Mesendoderm (in vitro differentiated cells): ENCODE measurements around the gene SENP3.

ENCODE experiments used
- DNase-seq: peaks from one replicate; pipeline ENCODE4 v3.0.0; 2013
- H2AK5ac ChIP-seq: 2 replicates; pipeline ENCODE4 v1.6.1; 2013; ENCODE audit warnings: low read length, inconsistent platforms
- H2BK120ac ChIP-seq: 2 replicates; pipeline ENCODE4 v1.6.1; 2013; ENCODE audit warnings: low read depth, mild to moderate bottlenecking, low read length, moderate library complexity, mixed read lengths
- H2BK15ac ChIP-seq: replicated peaks from 2 replicates; pipeline ENCODE4 v1.6.1; 2013; ENCODE audit warnings: low read depth, mild to moderate bottlenecking, moderate library complexity
- H2BK5ac ChIP-seq: 2 replicates; pipeline ENCODE4 v1.6.1; 2013; ENCODE audit warnings: low read length, inconsistent platforms
- H3K18ac ChIP-seq: 2 replicates; pipeline ENCODE4 v1.6.1; 2013; ENCODE audit warnings: mild to moderate bottlenecking, low read length, mixed read lengths
- H3K23ac ChIP-seq: one replicate; pipeline ENCODE4 v1.6.1; 2013; ENCODE audit warnings: low read length
- H3K27ac ChIP-seq: 2 replicates; pipeline ENCODE4 v1.5.1; 2013; ENCODE audit warnings: low read depth, mild to moderate bottlenecking, inconsistent platforms, low read length, moderate library complexity
- H3K27me3 ChIP-seq: 2 replicates; pipeline ENCODE4 v1.6.1; 2013; ENCODE audit warnings: low read length, control low read depth, mild to moderate bottlenecking, inconsistent platforms; ENCODE audit not compliant: insufficient read depth, poor library complexity
- H3K36me3 ChIP-seq: 2 replicates; pipeline ENCODE4 v1.6.1; 2013; ENCODE audit warnings: low read length, inconsistent platforms; ENCODE audit not compliant: control insufficient read depth, insufficient read depth
- H3K4ac ChIP-seq: one replicate; pipeline ENCODE4 v1.6.1; 2013; ENCODE audit warnings: low read depth, mild to moderate bottlenecking, low read length, moderate library complexity
- H3K4me1 ChIP-seq: 2 replicates; pipeline ENCODE4 v1.6.1; 2013; ENCODE audit warnings: low read depth, low read length, inconsistent platforms; ENCODE audit not compliant: control insufficient read depth
- H3K4me2 ChIP-seq: 2 replicates; pipeline ENCODE4 v1.6.1; 2013; ENCODE audit warnings: low read length
- H3K4me3 ChIP-seq: 2 replicates; pipeline ENCODE4 v1.5.1; 2013; ENCODE audit warnings: mild to moderate bottlenecking, low read length
- H3K56ac ChIP-seq: one replicate; pipeline ENCODE4 v1.6.1; 2013; ENCODE audit warnings: low read length
- H3K79me1 ChIP-seq: 2 replicates; pipeline ENCODE4 v1.6.1; 2013; ENCODE audit warnings: low read length, inconsistent platforms
- H3K79me2 ChIP-seq: 2 replicates; pipeline ENCODE4 v1.6.1; 2013; ENCODE audit warnings: mild to moderate bottlenecking, low read length; ENCODE audit not compliant: control insufficient read depth, insufficient read depth
- H3K9ac ChIP-seq: 2 replicates; pipeline ENCODE4 v1.6.1; 2013; ENCODE audit warnings: low read length, inconsistent platforms
- H4K5ac ChIP-seq: one replicate; pipeline ENCODE4 v1.6.1; 2013; ENCODE audit warnings: low read length
- H4K8ac ChIP-seq: one replicate; pipeline ENCODE4 v1.6.1; 2013; ENCODE audit warnings: low read depth, mild to moderate bottlenecking, control low read depth, low read length, moderate library complexity
- WGBS: extraction: QIAGEN DNeasy Blood & Tissue Kit; methylation state at CpG from one replicate; pipeline ENCODE4 v1.1.7; 2013; ENCODE audit warnings: low lambda C conversion rate, missing lambda C conversion rate; ENCODE audit not compliant: insufficient coverage; ENCODE audit errors: extremely low coverage; 5-methylcytosine and 5-hydroxymethylcytosine counted together

SENP3 gene

DNA sequence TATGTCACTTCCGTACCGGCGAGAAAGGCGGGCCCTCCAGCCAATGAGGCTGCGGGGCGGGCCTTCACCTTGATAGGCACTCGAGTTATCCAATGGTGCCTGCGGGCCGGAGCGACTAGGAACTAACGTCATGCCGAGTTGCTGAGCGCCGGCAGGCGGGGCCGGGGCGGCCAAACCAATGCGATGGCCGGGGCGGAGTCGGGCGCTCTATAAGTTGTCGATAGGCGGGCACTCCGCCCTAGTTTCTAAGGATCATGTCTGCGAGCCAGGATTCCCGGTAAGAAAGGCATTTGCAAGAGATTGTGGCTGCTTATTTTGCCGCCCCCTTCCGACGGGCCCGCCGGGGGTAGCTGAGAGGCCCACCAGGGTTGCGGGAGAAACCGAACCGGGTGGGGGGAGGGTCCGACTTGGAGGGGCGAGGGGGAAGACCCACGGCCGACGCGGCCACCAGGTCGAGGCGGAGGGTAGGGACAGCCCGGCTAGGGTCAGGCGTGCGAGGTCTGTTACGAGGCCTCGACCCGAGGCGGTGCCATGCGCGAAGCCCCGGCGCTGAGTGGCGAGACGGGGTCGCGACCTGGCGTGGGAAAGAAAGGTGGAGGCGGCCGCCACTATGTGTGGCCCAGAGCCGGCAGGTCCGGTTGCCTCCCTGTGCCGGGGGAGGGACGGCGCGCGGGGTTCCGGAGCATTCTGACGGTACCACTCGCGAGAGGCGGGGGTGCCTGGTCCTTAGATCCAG lies 11.0 kb downstream of the SENP3 start:
- Histone ChIP-seq H3K56ac (peak overlapping the region; percentile 100), H2BK120ac (no peak overlapping the region), H3K4ac (peak overlapping the region; percentile 99), H3K9ac (peak overlapping the region; percentile 99), H3K79me1 (peaks cover 16% of the 10 kb centered on the region), H4K8ac (peak overlapping the region; percentile 84), H3K23ac (peak overlapping the region; percentile 90), H3K4me3 (peak overlapping the region; percentile 93), H3K27ac (peak overlapping the region; percentile 88), H2BK5ac (peak overlapping the region; percentile 91), H2BK15ac (no peak overlapping the region), H3K4me1 (peaks cover 2% of the 10 kb centered on the region), H3K27me3 (no peaks in the 10 kb centered on the region), H3K4me2 (no peak overlapping the region), H3K36me3 (peaks cover 36% of the 10 kb centered on the region), H4K5ac (no peak overlapping the region), H2AK5ac (peak overlapping the region; percentile 84), H3K18ac (peak overlapping the region; percentile 91), H3K79me2 (peaks cover 39% of the 10 kb centered on the region)
- DNase-seq: peak; percentile 100
- no CpG with 5 or more reads among the region's 73 CpGs for WGBS

DNA sequence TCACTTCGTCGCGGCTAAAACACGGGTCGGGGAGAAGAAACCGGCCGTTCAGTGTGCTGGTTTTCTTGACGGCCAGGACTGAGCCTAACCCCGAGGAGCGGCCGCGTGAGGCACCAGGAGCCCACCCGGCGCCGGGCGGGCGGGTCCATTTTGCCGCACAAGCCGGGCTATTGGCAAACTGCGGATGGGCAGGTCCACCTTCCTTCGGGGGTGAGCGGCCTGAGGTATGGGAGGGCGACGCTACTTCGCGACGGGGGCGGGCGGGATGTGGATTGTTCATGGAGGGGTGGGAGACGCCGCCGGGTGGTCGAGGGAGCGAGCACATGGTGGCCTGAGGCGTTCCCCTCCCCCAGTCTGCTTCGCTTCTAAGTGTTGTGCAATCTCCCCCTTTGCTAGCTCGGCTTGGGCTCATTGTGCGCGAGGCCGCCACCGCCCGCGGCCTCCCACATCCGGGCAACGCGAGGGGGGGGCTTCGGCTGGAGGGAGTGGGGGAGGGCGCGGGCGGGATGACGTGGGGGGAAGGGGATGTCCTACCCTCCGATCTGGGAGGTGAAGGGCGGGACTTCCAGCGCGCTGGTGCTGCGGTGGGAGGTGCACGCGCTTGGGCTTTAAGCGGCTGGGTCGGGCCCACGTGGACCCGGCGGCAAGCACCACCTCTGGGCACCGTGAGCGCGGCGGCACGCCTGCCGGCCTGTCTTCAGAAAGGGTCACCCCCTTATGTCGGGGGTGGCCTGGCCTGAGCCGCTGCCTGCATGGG lies 11.8 kb downstream of the SENP3 start:
- H2BK120ac ChIP-seq: no peak overlapping the region
- peaks cover 39% of the 10 kb centered on the region for H3K79me2 ChIP-seq
- no peak overlapping the region for H4K5ac ChIP-seq
- H4K8ac ChIP-seq: peak overlapping the region; percentile 84
- H3K4me3 ChIP-seq: peak overlapping the region; percentile 93
- peak; percentile 97 for DNase-seq
- peak overlapping the region; percentile 23 for H3K4me2 ChIP-seq
- peak overlapping the region; percentile 84 for H2AK5ac ChIP-seq
- no CpG with 5 or more reads among the region's 71 CpGs for WGBS
- H2BK15ac ChIP-seq: no peak overlapping the region
- H2BK5ac ChIP-seq: peak overlapping the region; percentile 91
- peak overlapping the region; percentile 88 for H3K27ac ChIP-seq
- peak overlapping the region; percentile 99 for H3K9ac ChIP-seq
- H3K23ac ChIP-seq: peak overlapping the region; percentile 90
- peaks cover 2% of the 10 kb centered on the region for H3K4me1 ChIP-seq
- peaks cover 40% of the 10 kb centered on the region for H3K36me3 ChIP-seq
- H3K27me3 ChIP-seq: no peaks in the 10 kb centered on the region
- H3K79me1 ChIP-seq: peaks cover 16% of the 10 kb centered on the region
- peak overlapping the region; percentile 100 for H3K56ac ChIP-seq
- peak overlapping the region; percentile 91 for H3K18ac ChIP-seq
- peak overlapping the region; percentile 99 for H3K4ac ChIP-seq

- no CpG with 5 or more reads among the region's 15 CpGs for WGBS
- Histone ChIP-seq H3K56ac (peak overlapping the region; percentile 100), H3K9ac (peak overlapping the region; percentile 99), H4K8ac (no peak overlapping the region), H3K4me2 (peak overlapping the region; percentile 23), H3K27me3 (no peaks in the 10 kb centered on the region), H2BK120ac (no peak overlapping the region), H4K5ac (no peak overlapping the region), H3K4me1 (peaks cover 2% of the 10 kb centered on the region), H2AK5ac (no peak overlapping the region), H3K79me2 (peaks cover 39% of the 10 kb centered on the region), H3K27ac (no peak overlapping the region), H3K4me3 (peak overlapping the region; percentile 90), H3K79me1 (peaks cover 16% of the 10 kb centered on the region), H3K18ac (no peak overlapping the region), H3K23ac (no peak overlapping the region), H2BK5ac (no peak overlapping the region), H3K36me3 (peaks cover 41% of the 10 kb centered on the region), H3K4ac (no peak overlapping the region), H2BK15ac (no peak overlapping the region)
- no peak for DNase-seq
Observed at GRCh38 chr17:7574176-7574953, 12.6 kb downstream of the SENP3 start.

DNA sequence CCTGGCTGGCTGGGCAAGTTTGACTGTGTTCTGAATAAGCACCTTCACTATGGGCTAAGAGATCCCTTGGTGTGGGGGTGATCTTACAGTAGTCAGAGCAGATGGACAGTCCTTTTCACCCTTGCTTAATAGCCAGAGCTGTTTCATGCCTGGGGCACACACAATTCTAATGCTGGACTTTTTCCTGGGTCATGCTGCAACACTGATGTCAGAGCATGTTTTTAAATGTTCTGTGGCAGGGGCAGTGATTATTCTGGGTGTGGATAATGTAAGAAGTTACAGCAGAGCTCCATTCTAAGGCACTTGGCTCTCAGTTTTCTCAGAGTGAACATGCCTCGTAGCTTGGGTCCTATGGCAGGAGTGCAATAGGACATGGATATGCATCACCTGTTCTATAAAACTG lies 13.8 kb downstream of the SENP3 start:
- Histone ChIP-seq H3K79me1 (peaks cover 15% of the 10 kb centered on the region), H3K4me1 (peaks cover 2% of the 10 kb centered on the region), H2AK5ac (no peak overlapping the region), H3K27me3 (no peaks in the 10 kb centered on the region), H3K4me2 (peak overlapping the region; percentile 23), H3K79me2 (peaks cover 37% of the 10 kb centered on the region), H2BK15ac (no peak overlapping the region), H3K56ac (peak overlapping the region; percentile 18), H4K8ac (no peak overlapping the region), H3K4ac (no peak overlapping the region), H3K23ac (no peak overlapping the region), H3K4me3 (no peak overlapping the region), H3K36me3 (peaks cover 42% of the 10 kb centered on the region), H3K18ac (no peak overlapping the region), H4K5ac (no peak overlapping the region), H2BK5ac (no peak overlapping the region), H3K9ac (peak overlapping the region; percentile 99), H2BK120ac (no peak overlapping the region), H3K27ac (no peak overlapping the region)
- WGBS: no CpG with 5 or more reads among the region's 1 CpG
- DNase-seq: no peak

DNA sequence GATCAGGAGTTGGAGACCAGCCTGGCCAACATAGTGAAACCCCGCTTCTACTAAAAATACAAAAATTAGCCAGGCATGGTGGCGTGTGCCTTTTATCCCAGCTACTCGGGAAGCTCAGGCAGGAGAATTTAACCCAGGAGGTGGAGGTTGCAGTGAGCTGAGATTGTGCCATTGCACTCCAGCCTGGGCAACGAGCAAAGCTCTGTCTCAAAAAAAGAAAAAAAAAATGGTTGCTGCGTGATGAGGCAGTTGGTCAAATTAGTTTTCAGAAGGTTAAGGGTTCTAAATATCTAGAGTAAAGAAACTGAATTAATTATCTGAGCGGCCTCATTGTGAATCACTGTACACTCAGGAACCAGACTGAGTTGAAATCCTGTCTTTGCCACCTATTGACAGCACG lies 14.2 kb downstream of the SENP3 start:
- Histone ChIP-seq H2BK120ac (no peak overlapping the region), H3K18ac (no peak overlapping the region), H2BK5ac (no peak overlapping the region), H3K36me3 (peaks cover 37% of the 10 kb centered on the region), H2BK15ac (no peak overlapping the region), H4K5ac (no peak overlapping the region), H3K79me1 (peaks cover 15% of the 10 kb centered on the region), H4K8ac (no peak overlapping the region), H3K4me1 (peaks cover 2% of the 10 kb centered on the region), H3K23ac (no peak overlapping the region), H3K27ac (no peak overlapping the region), H3K79me2 (peaks cover 36% of the 10 kb centered on the region), H3K9ac (no peak overlapping the region), H3K27me3 (no peaks in the 10 kb centered on the region), H3K4me3 (no peak overlapping the region), H3K4ac (no peak overlapping the region), H2AK5ac (no peak overlapping the region), H3K4me2 (no peak overlapping the region), H3K56ac (no peak overlapping the region)
- no CpG with 5 or more reads among the region's 7 CpGs for WGBS
- DNase-seq: no peak
